HepG2 (cell line): Measurements from ENCODE around the gene SLC7A4. TPM values are rescaled to one million over a fixed set of nuclear protein-coding genes. Genes with fewer than 3 reads are reported as not detected.

Source experiments
- ATAC-seq: fragments of 200-7000 bp; cut with Tn5 transposase; 3 replicates; pipeline ENCODE4 v1.9.1; 2020; ENCODE audit warnings: mild to moderate bottlenecking, moderate library complexity
- BruUV-seq: library from RNA; stranded (reverse); fragments of 400-500 nt; replicated peaks from 2 replicates; lab custom pipeline; 2021; lab: Mats Ljungman, UMichigan
- CTCF ChIA-PET: fragments of 300-600 bp; formaldehyde crosslinking; extraction: SDS; loops from one replicate; lab custom pipeline; 2021; ENCODE audit warnings: low total read pairs, inconsistent platforms, low intra/inter-chr PET ratio; lab: Yijun Ruan, JAX
- POLR2A ChIA-PET: fragments of 350-600 bp; sonication (Branson Sonifier 250); formaldehyde crosslinking; loops from one replicate; lab custom pipeline; 2020; ENCODE audit warnings: antibody characterized with exemption, inconsistent platforms; lab: Yijun Ruan, JAX
- DNase-seq: peaks from one replicate; pipeline ENCODE4 v3.0.0-alpha.2; 2015; ENCODE audit warnings: low spot score
- FAIRE-seq: peaks from 3 replicates; lab custom pipeline; 2011; peaks lifted over from hg19 to GRCh38; lab: Jason Lieb, UNC
- H2AFZ ChIP-seq: one replicate; pipeline ENCODE4 v1.6.1; 2011; ENCODE audit warnings: low read length, inconsistent platforms
- H3K27ac ChIP-seq: fragments of 300-600 bp; 3 replicates; pipeline ENCODE4 v1.8.0; 2011; ENCODE audit warnings: mixed run types, mild to moderate bottlenecking, mixed read lengths, low read length, inconsistent platforms; ENCODE audit not compliant: insufficient read depth; ENCODE audit errors: extremely low read length
- H3K27me3 ChIP-seq, 2 experiments: fragments of 200-600 bp in 1 of 2; 2 replicates in 1 of 2; 3 replicates in 1 of 2; pipeline versions ENCODE4 v1.6.0 to v1.8.0; 2011; ENCODE audit warnings: low read length in 2 of 2, mild to moderate bottlenecking in 2 of 2, moderate library complexity in 2 of 2, inconsistent platforms in 1 of 2; ENCODE audit not compliant: insufficient read depth in 2 of 2, control insufficient read depth in 1 of 2
- H3K36me3 ChIP-seq, 2 experiments: fragments of 200-600 bp in 1 of 2; replicated peaks in 1 of 2; 2 replicates in 1 of 2; 3 replicates in 1 of 2; pipeline versions ENCODE4 v1.5.1 to v1.8.0; 2011; ENCODE audit warnings: low read length in 2 of 2, inconsistent platforms in 1 of 2; ENCODE audit not compliant: insufficient read depth in 2 of 2, control insufficient read depth in 1 of 2
- H3K4me1 ChIP-seq: 2 replicates; pipeline ENCODE4 v1.5.1; 2012; ENCODE audit warnings: low read length, inconsistent platforms; ENCODE audit not compliant: insufficient read depth
- H3K4me2 ChIP-seq: 2 replicates; pipeline ENCODE4 v1.6.0; 2011; ENCODE audit warnings: low read depth, low read length, inconsistent platforms
- H3K4me3 ChIP-seq, 3 experiments: fragments of 200-600 bp in 1 of 3; sonication (generic), shearing (Covaris generic) in 1 of 3; replicated peaks in 1 of 3; 2 replicates each; pipeline ENCODE4 v1.5.1; 2011 to 2016; ENCODE audit warnings: low read length in 3 of 3, inconsistent platforms in 2 of 3, low read depth in 2 of 3, mild to moderate bottlenecking in 2 of 3, control low read depth in 1 of 3, mixed read lengths in 1 of 3; ENCODE audit not compliant: insufficient read depth in 1 of 3
- H3K79me2 ChIP-seq: one replicate; pipeline ENCODE4 v1.6.1; 2011; ENCODE audit warnings: low read length, inconsistent platforms; ENCODE audit not compliant: insufficient read depth
- H3K9ac ChIP-seq: 2 replicates; pipeline ENCODE4 v1.6.0; 2011; ENCODE audit warnings: mild to moderate bottlenecking, low read depth, low read length, inconsistent platforms; ENCODE audit not compliant: insufficient read depth
- H3K9me3 ChIP-seq: 2 replicates; pipeline ENCODE4 v1.5.1; 2012; ENCODE audit warnings: mild to moderate bottlenecking, low read length
- H4K20me1 ChIP-seq: 2 replicates; pipeline ENCODE4 v1.6.0; 2011; ENCODE audit warnings: inconsistent platforms, mild to moderate bottlenecking, low read length, moderate library complexity; ENCODE audit not compliant: insufficient read depth
- AGO2 ChIP-seq: fragments of 200-400 bp; formaldehyde crosslinking; optimal IDR thresholded peaks from 2 replicates; pipeline ENCODE3; 2017; ENCODE audit warnings: mild to moderate bottlenecking, low read depth, low read length, moderate library complexity
- GTF3A ChIP-seq: sonication (generic); formaldehyde crosslinking; conservative IDR thresholded peaks from 2 replicates; pipeline ENCODE4 v1.4.0; 2020; ENCODE audit warnings: mild to moderate bottlenecking, missing genetic modification reagents
- HES4 ChIP-seq: sonication (generic); formaldehyde crosslinking; IDR thresholded peaks from 2 replicates; pipeline ENCODE4 v1.9.0; 2021; ENCODE audit warnings: mild to moderate bottlenecking, missing genetic modification reagents, borderline replicate concordance
- HIVEP1 ChIP-seq: sonication (generic); formaldehyde crosslinking; IDR thresholded peaks from 2 replicates; pipeline ENCODE4 v1.4.0; 2020; ENCODE audit warnings: mild to moderate bottlenecking, missing genetic modification reagents
- MBD4 ChIP-seq: IDR thresholded peaks from 2 replicates; pipeline ENCODE4 v1.6.1; 2012; ENCODE audit warnings: low read length, inconsistent platforms, borderline replicate concordance
- MXD4 ChIP-seq: IDR thresholded peaks from 2 replicates; pipeline ENCODE4 v1.6.1; 2016; ENCODE audit warnings: mild to moderate bottlenecking, missing biosample characterization, missing genetic modification reagents
- NRL ChIP-seq: sonication (generic); formaldehyde crosslinking; IDR thresholded peaks from 2 replicates; pipeline ENCODE4 v1.5.0; 2020; ENCODE audit warnings: missing genetic modification reagents, mild to moderate bottlenecking, moderate library complexity, borderline replicate concordance
- RNF2 ChIP-seq: fragments of 450-650 bp; conservative IDR thresholded peaks from 2 replicates; pipeline ENCODE4 v1.6.1; 2016; ENCODE audit warnings: low read depth
- SNAPC2 ChIP-seq: sonication (generic); formaldehyde crosslinking; IDR thresholded peaks from 2 replicates; pipeline ENCODE4 v1.8.1; 2022; ENCODE audit warnings: mild to moderate bottlenecking, missing genetic modification reagents
- SRF ChIP-seq: IDR thresholded peaks from 2 replicates; pipeline ENCODE4 v1.6.1; 2011; ENCODE audit warnings: mild to moderate bottlenecking, low read depth, low read length, moderate library complexity
- TBL1XR1 ChIP-seq: fragments of 150-350 bp; IDR thresholded peaks from 2 replicates; pipeline ENCODE4 v1.6.1; 2014; ENCODE audit warnings: borderline replicate concordance, low read length; ENCODE audit not compliant: partially characterized antibody
- ZFP37 ChIP-seq: sonication (generic); formaldehyde crosslinking; IDR thresholded peaks from 2 replicates; pipeline ENCODE4 v1.4.0; 2020; ENCODE audit warnings: missing genetic modification reagents, borderline replicate concordance
- ZNF282 ChIP-seq: fragments of 450-650 bp; IDR thresholded peaks from 2 replicates; pipeline ENCODE4 v1.6.1; 2018; ENCODE audit not compliant: partially characterized antibody
- ZNF564 ChIP-seq: sonication (generic); formaldehyde crosslinking; IDR thresholded peaks from 2 replicates; pipeline ENCODE4 v1.8.1; 2023; ENCODE audit warnings: mild to moderate bottlenecking, missing genetic modification reagents
- ZNF678 ChIP-seq: sonication (generic); formaldehyde crosslinking; IDR thresholded peaks from 2 replicates; pipeline ENCODE4 v1.4.0; 2020; ENCODE audit warnings: mild to moderate bottlenecking, missing genetic modification reagents
- WGBS: methylation state at CpG from one replicate; pipeline ENCODE4 v1.1.6; 2017; ENCODE audit warnings: low lambda C conversion rate; 5-methylcytosine and 5-hydroxymethylcytosine counted together
- in situ Hi-C: cut with HindIII; loops from 2 replicates; pipeline ENCODE4 v1.10.0; 2017; ENCODE audit warnings: low pct_unique_long_range_greater_than_20kb; ENCODE audit not compliant: extremely low pct_ligation_motif_present
- intact Hi-C: fragments of 100-400 bp; cut with micrococcal nuclease; formaldehyde crosslinking; loops from one replicate; pipeline ENCODE4 v1.10.0; 2022; ENCODE audit not compliant: unreplicated experiment
- polyA plus RNA-seq, 8 experiments: library from polyadenylated mRNA; depleted of rRNA in 3 of 8; stranded (reverse) in 7 of 8; unstranded in 1 of 8; fragments of >200 nt; fragmentation: Illumina TruSeq in 4 of 8; extraction: Trizol in 4 of 8; gene quantifications; 2 replicates each; pipeline versions ENCODE4 v1.2.1 to v1.2.3, GENCODE V29; 2011 to 2016; ENCODE audit warnings: low read depth in 4 of 8, missing spikeins in 1 of 8, mixed read lengths in 1 of 8; ENCODE audit not compliant: insufficient read depth in 1 of 8
- total RNA-seq, 5 experiments: library from RNA; depleted of rRNA; stranded (reverse); fragments of >200 nt; fragmentation: Illumina TruSeq; extraction: Trizol; gene quantifications; 2 replicates each; pipeline ENCODE4 v1.2.3, GENCODE V29; 2016; ENCODE audit warnings: low read depth in 1 of 5
- TF ChIP-seq, protein P1 (sequence below): sonication (generic); formaldehyde crosslinking; IDR thresholded peaks from 2 replicates; pipeline ENCODE4 v1.4.0; 2020; ENCODE audit warnings: mild to moderate bottlenecking, missing genetic modification reagents
- TF ChIP-seq, protein P2 (sequence below): sonication (generic); formaldehyde crosslinking; IDR thresholded peaks from 2 replicates; pipeline ENCODE4 v1.5.1; 2020; ENCODE audit warnings: missing genetic modification reagents, mild to moderate bottlenecking, borderline replicate concordance

Gene SLC7A4
- total and polyA plus RNA-seq, 2 of the 13 experiments (the other 11 are each of a cell fraction or from before 2014, with no cell fraction given), result not detected

DNA sequence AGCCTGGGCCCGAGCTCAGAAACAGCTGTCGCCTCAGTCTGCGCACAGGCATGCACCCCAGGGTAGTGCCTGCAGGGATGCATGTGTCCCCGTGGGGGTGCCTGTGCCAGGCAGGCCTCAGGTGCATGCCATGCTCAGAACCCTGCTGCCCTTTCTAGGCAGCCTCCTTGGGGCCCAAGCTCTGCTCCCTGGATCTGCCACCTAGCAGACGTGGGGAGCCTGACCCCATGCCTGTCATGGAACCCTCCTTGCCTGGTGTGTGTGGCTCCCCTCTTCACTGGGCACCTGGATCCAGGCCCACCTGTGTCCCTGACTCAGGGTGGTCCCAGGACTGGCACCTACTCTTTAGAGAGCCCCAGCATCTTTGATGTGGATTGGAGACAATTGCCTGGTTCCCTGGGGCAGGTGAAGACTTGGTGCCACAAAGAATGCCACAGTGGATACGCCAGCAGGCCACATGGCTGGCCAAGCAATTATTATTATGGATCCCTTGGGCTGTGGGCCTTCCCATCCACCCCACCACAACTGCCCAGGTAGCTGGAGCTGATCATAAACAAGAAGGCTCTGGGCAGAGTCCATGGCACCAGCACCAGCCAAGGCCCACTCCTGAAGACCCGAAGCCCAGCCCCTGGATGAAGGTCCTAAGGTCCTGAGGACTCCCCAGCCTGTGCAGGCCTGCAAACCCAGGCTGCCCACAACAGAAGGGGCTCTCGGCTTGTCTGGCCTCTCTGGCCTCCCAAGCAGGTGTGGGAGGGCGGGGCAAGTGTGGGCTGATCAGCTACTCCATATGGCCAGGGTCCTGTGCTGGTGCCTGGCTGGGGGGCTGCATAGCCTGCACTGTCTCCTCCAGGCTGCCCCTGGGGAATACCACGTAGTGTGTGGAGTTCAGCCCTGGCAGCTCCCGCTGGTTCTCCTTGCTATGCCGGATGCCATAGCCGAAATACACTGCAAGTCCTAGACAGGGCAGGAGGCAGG, 3.8 kb downstream of the SLC7A4 start (continued):
- TF ChIP-seq, protein P1, sequence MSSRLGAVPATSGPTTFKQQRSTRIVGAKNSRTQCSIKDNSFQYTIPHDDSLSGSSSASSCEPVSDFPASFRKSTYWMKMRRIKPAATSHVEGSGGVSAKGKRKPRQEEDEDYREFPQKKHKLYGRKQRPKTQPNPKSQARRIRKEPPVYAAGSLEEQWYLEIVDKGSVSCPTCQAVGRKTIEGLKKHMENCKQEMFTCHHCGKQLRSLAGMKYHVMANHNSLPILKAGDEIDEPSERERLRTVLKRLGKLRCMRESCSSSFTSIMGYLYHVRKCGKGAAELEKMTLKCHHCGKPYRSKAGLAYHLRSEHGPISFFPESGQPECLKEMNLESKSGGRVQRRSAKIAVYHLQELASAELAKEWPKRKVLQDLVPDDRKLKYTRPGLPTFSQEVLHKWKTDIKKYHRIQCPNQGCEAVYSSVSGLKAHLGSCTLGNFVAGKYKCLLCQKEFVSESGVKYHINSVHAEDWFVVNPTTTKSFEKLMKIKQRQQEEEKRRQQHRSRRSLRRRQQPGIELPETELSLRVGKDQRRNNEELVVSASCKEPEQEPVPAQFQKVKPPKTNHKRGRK (CRISPR knock-in tag), result no peak
- TF ChIP-seq HIVEP1 (CRISPR knock-in tag) (no peak), MBD4 (no peak), SRF (no peak)

DNA sequence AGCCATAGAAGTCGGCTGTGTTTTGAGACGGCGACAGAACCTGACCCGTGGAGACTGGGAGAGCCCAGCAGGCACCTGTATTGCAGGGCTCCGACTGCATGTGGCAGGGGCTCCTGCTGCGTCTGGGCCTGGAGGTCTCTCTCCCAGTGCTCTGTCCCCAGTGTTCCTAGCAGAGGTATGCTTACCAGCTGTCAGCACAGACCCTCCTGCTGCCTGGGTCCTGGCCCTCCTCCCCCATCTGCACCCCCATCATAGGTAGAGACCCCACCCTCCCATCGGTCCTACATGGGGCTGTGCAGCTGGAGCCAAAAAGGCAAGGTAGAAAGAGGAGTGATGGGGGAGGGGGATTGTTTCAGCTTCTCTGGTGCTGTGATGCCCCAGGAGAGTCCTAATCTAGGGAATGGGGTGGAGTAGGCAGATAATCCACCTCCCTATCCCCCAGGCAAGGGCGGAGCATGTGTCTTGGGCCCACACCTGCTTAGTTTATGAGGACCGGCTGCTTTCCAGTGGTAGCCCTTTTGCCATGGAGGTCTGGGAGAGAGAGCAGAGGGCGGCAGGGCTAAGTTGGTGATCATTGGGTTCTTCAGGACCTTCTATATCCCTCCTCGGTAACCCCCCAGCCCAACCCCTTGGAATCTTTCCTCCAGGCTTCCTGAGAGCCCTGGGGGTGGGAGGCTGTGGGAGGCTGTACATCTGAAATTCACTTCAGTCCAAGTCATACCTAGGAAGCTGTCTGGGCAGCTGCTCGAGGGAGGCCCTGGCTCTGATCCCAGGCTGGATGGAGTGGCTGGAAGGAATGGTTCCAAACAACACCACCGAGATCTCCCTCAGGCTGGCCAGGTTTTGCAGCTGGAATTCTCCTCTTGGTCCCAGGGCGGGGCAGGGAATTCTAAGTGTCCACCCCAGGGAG, 5.3 kb downstream of the SLC7A4 start:
- no peak for FAIRE-seq
- in situ Hi-C loops, result no loop called here
- 17% methylated on average over 1 of the region's 14 CpGs for WGBS
- Histone ChIP-seq H3K27ac (no peak overlapping the region), H2AFZ (no peak overlapping the region), H3K36me3 (no peaks in the 10 kb centered on the region), H3K27me3 (peaks cover 14 to 72% of the 10 kb centered on the region in 2 experiments; a peak in 4 of 5 replicates), H3K4me3 (no peak overlapping the region), H3K79me2 (no peaks in the 10 kb centered on the region), H3K4me1 (peaks cover 9% of the 10 kb centered on the region), H3K4me2 (no peak overlapping the region), H3K9ac (no peak overlapping the region), H4K20me1 (no peaks in the 10 kb centered on the region), H3K9me3 (no peaks in the 10 kb centered on the region)
- CTCF ChIA-PET, result no interaction called here
- ATAC-seq, result no peak
- no peak for DNase-seq
- intact Hi-C loops, result no loop called here
- no TSS peak for BruUV-seq
- POLR2A ChIA-PET, result no interaction called here
- TF ChIP-seq HES4 (CRISPR knock-in tag) (no peak), ZFP37 (CRISPR knock-in tag) (no peak), ZNF282 (no peak), AGO2 (no peak), NRL (no peak), ZNF678 (no peak), ZNF564 (no peak), SNAPC2 (CRISPR knock-in tag) (no peak), RNF2 (no peak), TBL1XR1 (no peak), GTF3A (no peak), MXD4 (no peak)
- TF ChIP-seq, protein P2, sequence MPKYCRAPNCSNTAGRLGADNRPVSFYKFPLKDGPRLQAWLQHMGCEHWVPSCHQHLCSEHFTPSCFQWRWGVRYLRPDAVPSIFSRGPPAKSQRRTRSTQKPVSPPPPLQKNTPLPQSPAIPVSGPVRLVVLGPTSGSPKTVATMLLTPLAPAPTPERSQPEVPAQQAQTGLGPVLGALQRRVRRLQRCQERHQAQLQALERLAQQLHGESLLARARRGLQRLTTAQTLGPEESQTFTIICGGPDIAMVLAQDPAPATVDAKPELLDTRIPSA (CRISPR knock-in tag), result no peak
